Keratinocyte (primary cell): ENCODE data around the gene MYL12A.

Experiments used
- CTCF ChIP-seq, 3 experiments: IDR thresholded peaks in 1 of 3; conservative IDR thresholded peaks in 1 of 3; optimal IDR thresholded peaks in 1 of 3; 2 replicates in 2 of 3; 3 replicates in 1 of 3; pipeline versions ENCODE3 to v1.5.1; 2011; ENCODE audit warnings: low read length in 3 of 3, mild to moderate bottlenecking in 3 of 3, moderate library complexity in 2 of 3, control low read depth in 1 of 3, inconsistent platforms in 1 of 3; ENCODE audit not compliant: insufficient read depth in 2 of 3; ENCODE audit errors: extremely low read depth in 1 of 3
- EZH2 ChIP-seq: IDR thresholded peaks from one replicate; pipeline ENCODE4 v1.6.1; 2012; ENCODE audit warnings: inconsistent platforms, mild to moderate bottlenecking, low read length, moderate library complexity

GRCh38 chr18:3213300-3214059 is 34.1 kb upstream of the MYL12A start:
- TF ChIP-seq CTCF (optimal IDR thresholded peaks at IDR 0.05 in 1 of 3, IDR thresholded peaks at IDR 0.05 in 1 of 3, conservative IDR thresholded peaks at IDR 0.05 in 1 of 3; ENCODE audit: extremely low read depth in 1 of 3, insufficient read depth in 2 of 3, low read length in 3 of 3) (no peak), EZH2 (no peak)
